Retina (tissue), 1 donor: ENCODE measurements around the gene ZNF219.

Experiments used
- DNase-seq: peaks from one replicate; pipeline ENCODE4 v3.0.0-alpha.2; 2016

Gene ZNF219

GRCh38 chr14:21101802-21102413 is 3.5 kb upstream of the ZNF219 start:
- no peak for DNase-seq

- DNase-seq, result no peak
These were observed 2.5 kb upstream of the ZNF219 start, which contains the start of gene TMEM253 for GRCh38 chr14:21100931-21101330. TMEM253 (plus strand) TSS chr14:21101066; CDS start chr14:21101344, 278 bp downstream.

- DNase-seq, result no peak
These were observed 1.1 kb upstream of the ZNF219 start for GRCh38 chr14:21099596-21099985.

GRCh38 chr14:21098892-21099595 is 589 bp upstream of the ZNF219 start:
- no peak for DNase-seq

- DNase-seq, result no peak
These were observed 799 bp downstream of the ZNF219 start for GRCh38 chr14:21097636-21098075.

GRCh38 chr14:21096978-21097635 is 1.3 kb downstream of the ZNF219 start:
- peak; percentile 67 for DNase-seq

- DNase-seq, result no peak
These were observed 2.0 kb downstream of the ZNF219 start for GRCh38 chr14:21096438-21096837.

GRCh38 chr14:21095430-21096205 is 2.8 kb downstream of the ZNF219 start:
- DNase-seq, result no peak

- DNase-seq, result peak; percentile 93
These were observed 4.4 kb downstream of the ZNF219 start for GRCh38 chr14:21093769-21094681.

- DNase-seq, result no peak
These were observed 5.4 kb downstream of the ZNF219 start for GRCh38 chr14:21093018-21093417.

GRCh38 chr14:21092273-21093011 is 6.0 kb downstream of the ZNF219 start:
- DNase-seq, result peak; percentile 91

- no peak for DNase-seq
These were observed 6.6 kb downstream of the ZNF219 start for GRCh38 chr14:21091821-21092272.

- no peak for DNase-seq
These were observed 7.4 kb downstream of the ZNF219 start for GRCh38 chr14:21090940-21091663.

GRCh38 chr14:21090194-21090939 is 8.1 kb downstream of the ZNF219 start:
- DNase-seq, result no peak

- no peak for DNase-seq
These were observed 8.6 kb downstream of the ZNF219 start for GRCh38 chr14:21089877-21090193.

GRCh38 chr14:21089271-21089670 is 9.2 kb downstream of the ZNF219 start:
- DNase-seq, result no peak

- no peak for DNase-seq
These were observed 9.8 kb downstream of the ZNF219 start for GRCh38 chr14:21088687-21089086.

GRCh38 chr14:21087294-21088091 is 11.0 kb downstream of the ZNF219 start:
- peak; percentile 86 for DNase-seq

- no peak for DNase-seq
These were observed 11.6 kb downstream of the ZNF219 start for GRCh38 chr14:21086908-21087293.
